Heart right ventricle (tissue), 16 donors: ENCODE measurements around the gene ARL13B. TPM values are rescaled to one million over a fixed set of nuclear protein-coding genes. Genes with fewer than 3 reads are reported as not detected.

Source experiments
- ATAC-seq, 8 donors: fragments of 200-7000 bp; cut with Tn5 transposase; one replicate each; pipeline ENCODE4 v1.9.1; 2020; ENCODE audit warnings: mild to moderate bottlenecking in 8 of 8, moderate library complexity in 8 of 8, moderate number of reproducible peaks in 1 of 8
- DNase-seq, 2 donors: peaks; one replicate each; pipeline ENCODE4 v3.0.0-alpha.2; 2020
- H3K27ac ChIP-seq, 10 donors: fragments of 200-600 bp; sonication (generic) in 2 of 10; one replicate each; pipeline versions ENCODE4 v1.5.0 to v1.8.0; 2020 to 2022; ENCODE audit warnings: mild to moderate bottlenecking in 3 of 10
- H3K27me3 ChIP-seq, 7 donors: fragments of 200-600 bp; one replicate each; pipeline ENCODE4 v1.8.0; 2021 to 2022; ENCODE audit warnings: mild to moderate bottlenecking in 2 of 7
- H3K36me3 ChIP-seq, 9 donors: fragments of 200-600 bp; sonication (generic) in 1 of 9; one replicate each; pipeline versions ENCODE4 v1.5.0 to v1.8.0; 2020 to 2022; ENCODE audit warnings: mild to moderate bottlenecking in 2 of 9
- H3K4me1 ChIP-seq, 9 donors: fragments of 200-600 bp; sonication (generic) in 1 of 9; one replicate each; pipeline versions ENCODE4 v1.5.0 to v1.8.0; 2020 to 2022; ENCODE audit warnings: mild to moderate bottlenecking in 4 of 9
- H3K4me3 ChIP-seq, 10 donors: fragments of 200-600 bp; sonication (generic) in 2 of 10; one replicate each; pipeline versions ENCODE4 v1.5.0 to v1.8.0; 2020 to 2022; ENCODE audit warnings: mild to moderate bottlenecking in 7 of 10, moderate library complexity in 2 of 10
- H3K9me3 ChIP-seq, 11 donors: fragments of 200-600 bp in 10 of 11; sonication (generic) in 2 of 11; one replicate each; pipeline versions ENCODE4 v1.5.0 to v1.8.0; 2013 to 2022; ENCODE audit warnings: mild to moderate bottlenecking in 2 of 11, control low read depth in 1 of 11, moderate library complexity in 1 of 11
- WGBS, 2 donors: extraction: QIAGEN DNeasy Blood & Tissue Kit; methylation state at CpG; one replicate each; pipeline ENCODE4 v1.1.7; 2013; ENCODE audit warnings: inconsistent platforms in 1 of 2; 5-methylcytosine and 5-hydroxymethylcytosine counted together
- intact Hi-C, 10 donors: fragments of 100-400 bp; cut with DNase I; formaldehyde crosslinking; loops; one replicate each; pipeline versions ENCODE4 v1.11.1 to v1.14.2; 2022
- polyA plus RNA-seq, 2 donors: library from polyadenylated mRNA; stranded (reverse); fragments of 200-250 nt; gene quantifications; one replicate each; pipeline ENCODE4 v1.2.3, GENCODE V29; 2013
- total RNA-seq, 10 donors: library from RNA; stranded (reverse); fragmentation: NEBNext Ultra II Directional in 3 of 10; extraction: Animal tissue kit (Norgen Biotek cat#: 25700) in 3 of 10; gene quantifications; one replicate each; pipeline versions ENCODE4 v1.2.1 to v1.2.4, GENCODE V29; 2021 to 2023
- TF ChIP-seq, protein P1 (sequence below), 9 donors: fragments of 200-600 bp; sonication (generic) in 2 of 9; IDR thresholded peaks; one replicate each; pipeline versions ENCODE4 v1.5.0 to v1.8.0; 2021 to 2022; ENCODE audit warnings: antibody characterized with exemption in 9 of 9, mild to moderate bottlenecking in 5 of 9, moderate library complexity in 1 of 9
- donor health status: Arrhythmogenic right ventricular cardiomyopathy.
- donor health status: ischemic (EF 13 %, LVEDD 7.1; RV severe dilation, severe dysfunction).
- donor health status: healthy with polysubstance abuse.
- donor health status: DM: no; HTN: yes; CAD: no.
- donor health status: DM: no; HTN: no; CAD: no.
- donor health status: ischemic (EF 25% LVEDD 6.9; RV normal size, moderate dysfunction).
- donor health status: ischemic (EF 25% LVEDD 5.7; RV mildly dilated, moderate dysfunction).
- donor health status: healthy.
- donor health status: DM: yes; HTN: yes; CAD: no.
- donor health status: Ischemic cardiomyopathy.
- donor health status: ischemic (EF 35%, LVEDD 5.7; RV mildly dilated, moderate dysfunction).
- donor health status: nonischemic (EF 11% LVEDD 7.7; RV severe dilation, severe dysfunction).
- donor health status: DM: yes; HTN: yes; CAD: no.
- donor health status: PGD.
- donor health status: ischemic (EF 29% LVEDD 5.4; RV normal size, mild dysfunction).
- donor health status: nonischemic (EF 23%, LVEDD 6.1; RV moderate dilation, normal function).

The ARL13B gene
- total and polyA plus RNA-seq, 12 donors = 2.2 to 7.4 (median 4.3) TPM

DNA sequence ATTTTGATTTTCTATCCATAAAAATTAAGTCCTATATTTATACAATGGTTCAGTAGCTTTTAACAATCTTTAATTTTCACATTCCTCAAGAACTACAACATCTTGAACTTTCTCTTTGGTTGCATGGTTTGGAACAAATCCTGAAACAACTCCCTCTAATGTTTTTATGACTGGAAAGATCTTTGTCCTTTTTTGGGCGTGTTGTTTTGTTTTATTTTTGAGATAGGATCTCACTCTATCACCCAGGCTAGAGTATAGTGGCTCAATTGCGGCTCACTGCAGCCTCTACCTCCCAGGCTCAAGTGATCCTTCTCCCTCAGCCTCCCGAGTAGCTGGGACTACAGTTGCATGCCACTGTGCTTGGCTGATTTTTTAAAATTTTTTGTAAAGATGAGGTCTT lies 44.4 kb downstream of the ARL13B start:
- Histone ChIP-seq H3K36me3 (peaks cover 0 to 10% (median 0%) of the 10 kb centered on the region in 9 donors), H3K4me3 (no peak overlapping the region), H3K27me3 (no peaks in the 10 kb centered on the region), H3K9me3 (no peaks in the 10 kb centered on the region), H3K4me1 (peaks cover 0 to 22% (median 0%) of the 10 kb centered on the region in 9 donors), H3K27ac (no peak overlapping the region)
- TF ChIP-seq, protein P1, sequence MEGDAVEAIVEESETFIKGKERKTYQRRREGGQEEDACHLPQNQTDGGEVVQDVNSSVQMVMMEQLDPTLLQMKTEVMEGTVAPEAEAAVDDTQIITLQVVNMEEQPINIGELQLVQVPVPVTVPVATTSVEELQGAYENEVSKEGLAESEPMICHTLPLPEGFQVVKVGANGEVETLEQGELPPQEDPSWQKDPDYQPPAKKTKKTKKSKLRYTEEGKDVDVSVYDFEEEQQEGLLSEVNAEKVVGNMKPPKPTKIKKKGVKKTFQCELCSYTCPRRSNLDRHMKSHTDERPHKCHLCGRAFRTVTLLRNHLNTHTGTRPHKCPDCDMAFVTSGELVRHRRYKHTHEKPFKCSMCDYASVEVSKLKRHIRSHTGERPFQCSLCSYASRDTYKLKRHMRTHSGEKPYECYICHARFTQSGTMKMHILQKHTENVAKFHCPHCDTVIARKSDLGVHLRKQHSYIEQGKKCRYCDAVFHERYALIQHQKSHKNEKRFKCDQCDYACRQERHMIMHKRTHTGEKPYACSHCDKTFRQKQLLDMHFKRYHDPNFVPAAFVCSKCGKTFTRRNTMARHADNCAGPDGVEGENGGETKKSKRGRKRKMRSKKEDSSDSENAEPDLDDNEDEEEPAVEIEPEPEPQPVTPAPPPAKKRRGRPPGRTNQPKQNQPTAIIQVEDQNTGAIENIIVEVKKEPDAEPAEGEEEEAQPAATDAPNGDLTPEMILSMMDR (IDR thresholded peaks at IDR 0.05) = no peak
- no peak for DNase-seq
- WGBS, 2 donors = 76 to 83% methylated on average over 3 of the region's 3 CpGs
- intact Hi-C loops = no loop called here
- ATAC-seq = no peak

DNA sequence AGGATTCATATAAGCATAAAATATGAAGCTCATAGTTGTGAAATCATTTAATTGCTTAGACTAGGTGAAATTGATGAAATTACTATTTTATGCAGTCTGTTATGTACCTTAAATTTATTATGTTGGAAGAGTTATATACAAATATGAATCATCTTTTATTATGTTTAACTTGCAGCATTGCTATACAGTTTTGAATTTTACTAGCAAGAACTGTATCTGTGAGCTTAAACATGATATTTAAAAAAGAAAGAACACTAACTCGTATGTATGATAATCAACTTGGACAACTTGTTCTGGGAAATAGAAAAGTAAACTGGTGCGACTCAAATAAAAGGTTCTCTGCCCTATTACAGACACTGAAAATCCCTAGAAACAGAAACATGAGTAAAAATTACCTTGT lies 46.7 kb downstream of the ARL13B start:
- peaks cover 0 to 6% (median 0%) of the 10 kb centered on the region in 9 donors for H3K36me3 ChIP-seq
- H3K4me1 ChIP-seq = peaks cover 0 to 18% (median 0%) of the 10 kb centered on the region in 9 donors
- intact Hi-C loops = no loop called here
- no peak overlapping the region for H3K4me3 ChIP-seq
- H3K9me3 ChIP-seq = no peaks in the 10 kb centered on the region
- DNase-seq (no peak), ATAC-seq (no peak)
- no peak overlapping the region for H3K27ac ChIP-seq
- 79 to 81% methylated on average over 2 of the region's 2 CpGs for WGBS, 2 donors
- no peaks in the 10 kb centered on the region for H3K27me3 ChIP-seq
- TF ChIP-seq, protein P1 (IDR thresholded peaks at IDR 0.05) = no peak

DNA sequence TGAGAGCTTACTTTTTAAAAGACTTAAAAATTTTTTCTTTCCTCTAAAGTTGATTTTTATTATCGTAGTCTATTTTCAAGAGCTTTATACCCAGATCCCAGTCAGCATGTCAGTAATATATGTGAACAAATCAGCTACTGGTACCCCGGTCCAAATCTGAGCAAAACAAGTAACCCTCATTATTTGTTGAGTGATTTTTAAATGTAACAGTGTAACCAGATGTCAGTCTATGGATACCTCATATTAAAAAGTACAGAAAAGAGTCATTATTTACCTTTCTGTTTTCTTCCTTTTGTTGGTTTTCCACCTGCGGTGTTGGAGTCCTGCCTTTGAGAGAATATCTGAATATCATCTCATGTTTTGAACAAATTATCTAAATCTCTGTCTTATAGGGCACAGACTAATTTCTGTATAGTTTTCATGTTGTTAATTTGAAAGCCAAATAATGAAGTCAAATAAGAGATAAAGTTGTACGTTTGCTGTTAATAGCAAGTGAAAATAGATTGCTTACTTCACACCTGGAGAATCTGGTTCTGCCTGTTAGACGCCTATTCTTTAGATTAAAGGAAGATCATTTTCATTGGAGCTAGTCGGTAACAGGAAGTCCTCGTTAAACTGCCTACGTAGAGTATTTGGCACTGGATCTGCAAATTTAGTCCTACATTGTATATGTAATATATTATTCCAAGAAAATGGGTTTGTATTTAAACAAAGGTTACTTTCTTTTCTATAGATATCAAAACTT lies 48.3 kb downstream of the ARL13B start, which contains the start of gene STX19:
Gene STX19, minus strand, starts transcription at position 505 of the 745 bp plus-strand sequence. CDS start 13,328 bp downstream, outside the sequence.
- Histone ChIP-seq H3K27me3 (no peaks in the 10 kb centered on the region), H3K36me3 (no peaks in the 10 kb centered on the region), H3K9me3 (no peaks in the 10 kb centered on the region), H3K27ac (peak within 1 kb of the TSS in 2 of 10 donors; percentile 7 to 27), H3K4me3 (peak within 1 kb of the TSS in 6 of 10 donors; percentile 6 to 31 (median 16)), H3K4me1 (peaks cover 0 to 18% (median 0%) of the 10 kb centered on the region in 9 donors)
- intact Hi-C loops = no loop called here
- DNase-seq = no peak
- no peak for ATAC-seq
- TF ChIP-seq, protein P1 (IDR thresholded peaks at IDR 0.05) = no peak
- WGBS, 2 donors = 46 to 48% methylated on average over 8 of the region's 8 CpGs

DNA sequence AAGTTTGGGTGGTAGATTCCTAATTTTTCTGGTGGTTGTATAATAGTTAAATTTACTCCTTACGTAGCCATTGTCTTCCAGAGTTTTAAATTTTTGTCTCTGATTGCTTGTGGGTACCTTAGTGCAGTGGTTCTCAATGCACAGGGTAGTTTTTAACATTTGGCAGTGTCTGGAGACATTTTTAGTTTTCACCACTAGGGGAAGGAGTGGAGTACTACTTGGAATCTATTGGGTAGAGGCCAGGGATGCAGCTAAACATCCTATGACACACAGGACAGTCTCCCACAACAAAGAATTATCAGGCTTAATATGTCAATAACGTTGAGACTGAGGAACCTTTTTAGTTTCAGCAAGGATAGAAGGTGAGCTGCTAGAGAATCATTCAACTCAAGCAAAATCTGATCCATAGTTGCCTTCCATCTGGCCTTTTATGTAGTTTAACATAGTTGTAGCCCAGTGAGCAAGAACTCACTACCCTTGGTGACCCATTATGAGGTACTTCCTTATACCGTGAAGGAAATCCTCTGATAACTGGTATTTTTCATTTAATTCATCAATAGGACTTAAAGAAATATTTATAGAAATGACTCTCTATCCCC lies 57.1 kb downstream of the ARL13B start:
- H3K4me1 ChIP-seq = no peaks in the 10 kb centered on the region
- no peak for DNase-seq
- no peak overlapping the region for H3K4me3 ChIP-seq
- TF ChIP-seq, protein P1 (IDR thresholded peaks at IDR 0.05) = peak in 7 of 9 donors; percentile 25 to 53 (median 46)
- no peak overlapping the region for H3K27ac ChIP-seq
- H3K27me3 ChIP-seq = no peaks in the 10 kb centered on the region
- intact Hi-C loops = no loop called here
- ATAC-seq = no peak
- H3K36me3 ChIP-seq = peaks cover 0 to 49% (median 0%) of the 10 kb centered on the region in 9 donors
- 77 to 80% methylated on average over 3 of the region's 3 CpGs for WGBS, 2 donors
- H3K9me3 ChIP-seq = no peaks in the 10 kb centered on the region
